ENCODE measurements around the gene EEFSEC.

DNA sequence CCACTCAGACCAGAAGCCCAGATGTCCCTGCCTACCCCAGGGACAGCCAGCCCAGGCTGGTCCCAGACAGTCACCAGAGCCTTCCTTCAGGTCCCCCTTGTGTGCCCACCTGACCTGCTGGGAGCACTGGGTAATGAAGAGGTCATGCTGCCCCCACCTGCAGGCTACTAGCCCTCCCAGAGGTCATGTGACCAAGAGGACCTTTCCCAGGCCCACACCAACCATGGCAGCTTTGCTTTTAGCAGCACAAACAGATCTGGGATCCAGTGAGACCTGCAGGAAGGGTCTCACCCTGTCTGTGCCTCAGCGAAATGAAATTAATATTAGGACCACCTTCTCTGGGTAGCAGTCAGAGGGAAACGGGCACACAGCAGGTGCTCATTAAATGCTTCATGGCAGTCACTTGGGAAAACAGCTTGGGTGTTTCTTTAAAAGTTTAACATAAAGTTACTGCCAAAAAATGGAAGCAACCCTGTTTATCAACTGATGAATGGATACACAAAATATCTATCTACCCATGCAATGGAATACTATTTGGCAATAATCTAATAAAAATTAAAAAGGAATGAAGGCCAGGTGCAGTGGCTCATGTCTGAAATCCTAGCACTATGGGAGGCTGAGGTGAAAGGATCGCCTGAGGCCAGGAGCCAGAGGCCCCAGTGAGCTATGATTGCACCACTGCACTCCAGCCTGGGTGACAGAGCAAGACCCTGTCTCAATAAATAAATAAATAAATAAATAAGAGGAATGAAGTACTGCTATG lies 269.7 kb downstream of the EEFSEC start:
- no peak for TF ChIP-seq CTCF (IDR thresholded peaks at IDR 0.05)
- TF ChIP-seq POLR2AphosphoS5 (IDR thresholded peaks at IDR 0.05): no peak
